Common myeloid progenitor, CD34-positive (primary cell): ENCODE measurements around the gene PLA2G2D.

Experiments
- CTCF ChIA-PET: fragments of 350-600 bp; sonication (Branson Sonifier 250); formaldehyde crosslinking; loops from one replicate; lab custom pipeline; 2021; ENCODE audit warnings: antibody characterized with exemption; lab: Charles Lee
- POLR2A ChIA-PET: fragments of 350-600 bp; sonication (Branson Sonifier 250); formaldehyde crosslinking; loops from one replicate; lab custom pipeline; 2021; ENCODE audit warnings: antibody characterized with exemption; lab: Charles Lee
- DNase-seq, 3 donors: peaks; one replicate each; pipeline versions ENCODE4 v3.0.0 to v3.0.0-alpha.2; 2013
- H3K27ac ChIP-seq, 2 experiments: 1 replicate in 1 of 2; 2 replicates in 1 of 2; pipeline ENCODE4 v1.7.0; 2013; ENCODE audit warnings: inconsistent platforms in 2 of 2, low read length in 2 of 2, mild to moderate bottlenecking in 2 of 2, low read depth in 1 of 2, moderate library complexity in 1 of 2; ENCODE audit not compliant: severe bottlenecking in 2 of 2, insufficient read depth in 1 of 2, poor library complexity in 1 of 2
- H3K27me3 ChIP-seq, 5 experiments: replicated peaks in 2 of 5; 1 replicate in 3 of 5; 2 replicates in 2 of 5; pipeline versions ENCODE4 v1.6.1 to v1.7.0; 2013; ENCODE audit warnings: low read length in 4 of 5, mild to moderate bottlenecking in 2 of 5, moderate library complexity in 2 of 5, inconsistent platforms in 1 of 5; ENCODE audit not compliant: insufficient read depth in 5 of 5, control insufficient read depth in 4 of 5
- H3K36me3 ChIP-seq, 4 experiments: 1 replicate in 2 of 4; 2 replicates in 2 of 4; pipeline versions ENCODE4 v1.6.1 to v1.7.0; 2013; ENCODE audit warnings: low read length in 3 of 4, control low read depth in 1 of 4, mild to moderate bottlenecking in 1 of 4; ENCODE audit not compliant: control insufficient read depth in 4 of 4, insufficient read depth in 4 of 4
- H3K4me1 ChIP-seq, 4 experiments: 1 replicate in 3 of 4; 2 replicates in 1 of 4; pipeline versions ENCODE4 v1.6.1 to v1.7.1; 2013; ENCODE audit warnings: low read length in 3 of 4, mild to moderate bottlenecking in 3 of 4, control low read depth in 1 of 4, inconsistent platforms in 1 of 4, moderate library complexity in 1 of 4; ENCODE audit not compliant: control insufficient read depth in 4 of 4, insufficient read depth in 4 of 4; ENCODE audit errors: control extremely low read depth in 1 of 4
- H3K4me3 ChIP-seq, 7 experiments: 1 replicate in 4 of 7; 2 replicates in 3 of 7; pipeline versions ENCODE4 v1.5.1 to v1.7.0; 2013; ENCODE audit warnings: mild to moderate bottlenecking in 7 of 7, low read length in 6 of 7, moderate library complexity in 6 of 7, inconsistent platforms in 2 of 7, low read depth in 2 of 7, control low read depth in 1 of 7; ENCODE audit not compliant: insufficient read depth in 4 of 7, control insufficient read depth in 1 of 7; ENCODE audit errors: extremely low read depth in 1 of 7
- H3K9me3 ChIP-seq, 5 experiments: 1 replicate in 4 of 5; 2 replicates in 1 of 5; pipeline versions ENCODE4 v1.6.1 to v1.7.1; 2013; ENCODE audit warnings: low read length in 4 of 5, mild to moderate bottlenecking in 2 of 5, inconsistent platforms in 1 of 5, low read depth in 1 of 5, moderate library complexity in 1 of 5; ENCODE audit not compliant: control insufficient read depth in 4 of 5, insufficient read depth in 2 of 5; ENCODE audit errors: control extremely low read depth in 1 of 5
- WGBS: methylation state at CpG from one replicate; pipeline ENCODE4 v1.1.5; 2013; ENCODE audit not compliant: insufficient coverage; 5-methylcytosine and 5-hydroxymethylcytosine counted together

PLA2G2D gene

DNA sequence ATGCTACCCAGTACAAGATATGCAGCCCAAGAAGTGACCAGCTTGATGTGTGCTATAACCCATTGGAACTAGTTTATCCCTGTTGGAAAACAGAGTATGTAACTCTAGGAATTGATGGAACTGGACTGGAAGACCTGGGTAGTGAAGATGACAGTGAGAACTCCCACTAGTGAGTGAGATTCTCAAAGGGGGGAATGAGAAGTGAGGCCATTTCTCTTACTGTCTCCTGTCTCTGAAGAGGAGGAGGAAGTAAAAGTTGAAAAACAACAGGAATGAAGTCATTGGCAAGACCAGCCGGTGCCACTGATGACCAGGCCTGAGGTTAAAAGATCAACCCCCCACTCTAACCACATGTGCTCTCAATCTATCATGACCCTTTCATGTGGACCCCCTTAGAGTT lies 40.7 kb upstream of the PLA2G2D start:
- no peaks in the 10 kb centered on the region for H3K36me3 ChIP-seq
- H3K27ac ChIP-seq, result no peak overlapping the region
- no peaks in the 10 kb centered on the region for H3K4me1 ChIP-seq
- ChIA-PET CTCF (no interaction called here), POLR2A (no interaction called here)
- H3K27me3 ChIP-seq, result peaks cover 0 to 4% (median 0%) of the 10 kb centered on the region in 5 experiments
- WGBS, result no CpG with 5 or more reads among the region's 1 CpG
- peaks cover 2 to 59% (median 39%) of the 10 kb centered on the region in 5 experiments for H3K9me3 ChIP-seq
- DNase-seq, result peak in 2 of 3 donors; percentile 37 to 44
- no peak overlapping the region for H3K4me3 ChIP-seq

DNA sequence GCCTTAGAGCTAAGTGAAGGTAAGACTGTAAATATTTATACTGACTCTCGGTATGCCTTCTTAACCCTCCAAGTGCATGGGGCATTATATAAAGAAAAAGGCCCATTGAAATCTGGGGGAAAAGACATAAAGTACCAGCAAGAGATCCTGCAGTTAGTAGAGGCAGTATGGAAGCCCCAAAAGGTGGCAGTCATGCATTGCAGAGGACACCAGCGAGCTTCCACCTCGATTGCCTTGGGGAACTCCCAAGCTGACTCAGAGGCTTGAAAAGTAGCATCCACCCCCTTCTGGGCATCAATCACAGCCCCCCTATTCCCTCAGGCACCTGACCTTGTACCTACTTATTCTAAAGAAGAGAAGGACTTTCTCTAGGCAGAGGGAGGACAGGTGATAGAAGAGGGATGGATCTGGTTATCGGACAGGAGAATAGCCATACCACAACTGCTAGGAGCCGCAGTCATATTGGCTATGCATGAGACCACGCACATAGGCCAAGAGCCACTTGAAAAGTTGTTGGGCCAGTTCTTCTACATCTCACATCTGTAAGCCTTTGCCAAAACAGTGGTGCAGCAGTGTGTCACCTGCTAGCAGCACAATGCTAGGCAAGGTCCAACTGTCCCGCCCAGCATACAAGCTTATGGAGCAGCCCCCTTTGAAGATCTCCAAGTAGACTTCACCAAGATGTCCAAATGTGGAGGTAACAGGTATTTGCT lies 39.2 kb upstream of the PLA2G2D start:
- 95% methylated on average over 3 of the region's 7 CpGs for WGBS
- Histone ChIP-seq H3K4me1 (peaks cover 0 to 8% (median 0%) of the 10 kb centered on the region in 4 experiments), H3K9me3 (peaks cover 2 to 50% (median 34%) of the 10 kb centered on the region in 5 experiments), H3K36me3 (no peaks in the 10 kb centered on the region), H3K27me3 (peaks cover 0 to 3% (median 0%) of the 10 kb centered on the region in 5 experiments), H3K4me3 (no peak overlapping the region), H3K27ac (no peak overlapping the region)
- DNase-seq, result no peak
- CTCF ChIA-PET, result interaction anchor here (1.0 kb wide), 2 partner anchors 10 to 57 kb away, joined by 3 read pairs; no protein-coding TSS in a partner anchor
- POLR2A ChIA-PET, result no interaction called here

DNA sequence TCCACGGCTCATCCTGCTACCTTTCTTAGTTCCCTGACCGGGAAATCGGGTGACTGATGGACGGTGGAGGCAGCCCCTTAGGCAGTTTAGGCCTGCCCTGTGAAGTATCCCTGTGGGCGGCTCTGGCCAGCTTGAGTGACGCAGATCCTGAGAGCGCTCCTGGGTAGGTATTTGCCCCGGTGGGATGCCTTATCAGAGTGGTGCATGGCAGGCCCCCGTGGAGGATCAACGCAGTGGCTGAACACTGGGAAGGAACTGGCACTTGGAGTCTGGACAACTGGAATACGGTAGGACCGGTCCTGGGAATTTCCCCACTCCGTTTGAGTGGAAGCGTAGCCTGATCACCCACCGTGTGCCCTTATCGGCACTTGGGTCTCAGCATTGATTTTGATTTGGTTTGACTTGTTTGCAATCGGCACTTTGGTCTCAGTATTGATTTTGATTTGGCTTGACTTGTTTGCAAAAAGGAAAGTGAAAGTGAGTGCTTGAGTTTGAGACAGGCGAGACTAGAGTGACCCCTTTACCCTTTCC lies 35.0 kb upstream of the PLA2G2D start:
- CTCF ChIA-PET, result interaction anchor here (0.7 to 2.7 kb wide), 5 partner anchors 9 to 235 kb away, joined by 3 to 9 read pairs (median 8); no protein-coding TSS in a partner anchor
- POLR2A ChIA-PET, result no interaction called here
- no peak overlapping the region for H3K4me3 ChIP-seq
- no peak overlapping the region for H3K27ac ChIP-seq
- H3K36me3 ChIP-seq, result no peaks in the 10 kb centered on the region
- 93% methylated on average over 15 of the region's 18 CpGs for whole genome bisulfite sequencing
- DNase-seq, result no peak
- H3K9me3 ChIP-seq, result peaks cover 0 to 20% (median 10%) of the 10 kb centered on the region in 5 experiments
- H3K4me1 ChIP-seq, result peaks cover 0 to 24% (median 13%) of the 10 kb centered on the region in 4 experiments
- peaks cover 0 to 7% (median 0%) of the 10 kb centered on the region in 5 experiments for H3K27me3 ChIP-seq

DNA sequence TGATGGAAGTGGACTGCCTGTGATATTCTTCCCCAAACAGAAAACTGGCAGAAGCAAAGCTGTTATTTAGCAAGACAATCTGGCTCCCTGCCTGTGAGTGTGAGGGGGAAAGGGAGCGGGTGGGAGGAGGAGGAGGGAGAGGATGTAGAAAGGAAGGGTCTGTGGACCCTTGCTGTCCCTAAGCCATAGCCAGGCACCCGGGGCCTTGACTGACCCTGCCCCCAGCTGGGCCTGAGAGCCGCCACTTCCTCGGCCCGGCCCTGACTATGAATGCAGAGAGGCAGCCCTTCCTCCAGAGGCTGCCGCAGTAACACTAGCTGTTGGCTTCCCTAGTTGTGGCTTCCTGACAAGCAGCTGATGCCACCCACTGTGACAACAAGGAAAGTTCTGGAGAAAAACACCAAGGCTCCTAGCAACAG lies 33.7 kb upstream of the PLA2G2D start:
- peaks cover 0 to 7% (median 3%) of the 10 kb centered on the region in 5 experiments for H3K9me3 ChIP-seq
- no peaks in the 10 kb centered on the region for H3K36me3 ChIP-seq
- peaks cover 0 to 24% (median 13%) of the 10 kb centered on the region in 4 experiments for H3K4me1 ChIP-seq
- DNase-seq, result peak in 2 of 3 donors; percentile 55 to 72
- 51% methylated on average over 6 of the region's 6 CpGs for WGBS
- ChIA-PET POLR2A (interaction anchor here (1.1 kb wide), 1 partner anchor 232 kb away, joined by 4 read pairs; no protein-coding TSS in a partner anchor), CTCF (interaction anchor here (0.6 to 2.7 kb wide), 10 partner anchors 9 to 341 kb away, joined by 3 to 11 read pairs (median 6); no protein-coding TSS in a partner anchor)
- H3K27ac ChIP-seq, result no peak overlapping the region
- H3K4me3 ChIP-seq, result no peak overlapping the region
- peaks cover 0 to 7% (median 0%) of the 10 kb centered on the region in 5 experiments for H3K27me3 ChIP-seq

DNA sequence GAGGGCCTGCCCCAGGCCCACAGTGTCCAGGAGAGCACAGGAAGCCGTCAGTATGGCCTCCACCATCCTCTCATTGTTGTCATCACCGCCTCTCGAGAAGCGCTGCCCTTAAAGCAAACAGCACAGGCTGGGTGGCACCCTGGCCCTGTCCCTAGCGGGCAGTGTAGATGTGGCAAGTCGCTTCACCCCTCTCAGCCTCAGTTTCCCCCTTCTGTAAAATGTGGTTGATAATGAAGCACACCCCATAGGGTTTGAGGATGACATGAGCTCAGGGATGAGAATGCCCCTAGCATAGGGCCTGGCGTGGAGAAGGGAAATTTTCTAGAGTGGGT lies 33.2 kb upstream of the PLA2G2D start:
- Histone ChIP-seq H3K9me3 (peaks cover 0 to 5% (median 0%) of the 10 kb centered on the region in 5 experiments), H3K36me3 (no peaks in the 10 kb centered on the region), H3K27me3 (peaks cover 0 to 7% (median 0%) of the 10 kb centered on the region in 5 experiments), H3K4me3 (peak overlapping the region in 1 of 7 experiments; percentile 57), H3K4me1 (peaks cover 0 to 24% (median 13%) of the 10 kb centered on the region in 4 experiments), H3K27ac (no peak overlapping the region)
- ChIA-PET CTCF (interaction anchor here (0.6 to 2.7 kb wide), 13 partner anchors 9 to 342 kb away, joined by 3 to 11 read pairs (median 4); no protein-coding TSS in a partner anchor), POLR2A (interaction anchor here (1.1 kb wide), 1 partner anchor 232 kb away, joined by 4 read pairs; no protein-coding TSS in a partner anchor)
- no peak for DNase-seq
- whole genome bisulfite sequencing, result 50% methylated on average over 2 of the region's 7 CpGs

DNA sequence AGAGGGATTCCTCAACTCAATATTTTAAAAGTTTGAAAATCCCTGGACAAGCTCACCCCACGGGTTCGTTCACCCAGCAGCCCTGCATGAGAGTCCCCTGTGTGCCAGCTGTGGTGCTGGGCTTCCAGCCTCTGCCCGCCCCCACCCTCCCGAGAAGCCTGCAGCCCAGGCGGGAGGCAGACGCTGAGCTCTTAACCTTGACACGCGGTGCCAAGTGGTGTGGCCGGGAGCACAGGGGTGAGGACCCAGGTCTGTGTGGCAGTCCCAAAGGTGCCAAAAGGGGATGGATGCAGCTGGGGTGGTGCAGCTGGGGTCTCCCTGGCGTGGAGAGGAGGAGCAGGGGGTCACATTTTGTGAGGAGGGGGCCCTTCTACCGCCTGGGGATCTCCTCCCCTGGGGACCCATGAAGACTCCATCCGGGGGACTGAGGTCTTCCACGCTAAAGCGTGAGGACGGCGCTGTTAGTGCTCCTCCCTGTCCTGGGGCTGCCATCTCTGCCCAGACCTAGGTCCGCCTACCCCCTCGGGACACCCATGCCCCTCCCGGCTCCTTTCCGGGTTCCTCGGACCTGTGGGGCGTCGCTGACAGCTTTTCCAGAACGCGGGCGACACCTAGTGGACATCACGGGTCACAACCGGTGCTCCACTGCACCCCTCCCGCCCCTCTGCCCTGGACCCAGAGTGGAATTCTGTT lies 32.7 kb upstream of the PLA2G2D start:
- WGBS, result 3% methylated on average over 24 of the region's 29 CpGs

More for the DNA sequence above, 32.7 kb upstream of the PLA2G2D start:
- H3K27ac ChIP-seq, result no peak overlapping the region
- CTCF ChIA-PET, result interaction anchor here (0.7 to 2.4 kb wide), 13 partner anchors 8 to 342 kb away, joined by 3 to 10 read pairs (median 3); no protein-coding TSS in a partner anchor
- POLR2A ChIA-PET, result interaction anchor here (1.1 kb wide), 1 partner anchor 231 kb away, joined by 4 read pairs; no protein-coding TSS in a partner anchor
- peaks cover 0 to under 1% (median 0%) of the 10 kb centered on the region in 5 experiments for H3K9me3 ChIP-seq
- peaks cover 0 to 7% (median 0%) of the 10 kb centered on the region in 5 experiments for H3K27me3 ChIP-seq
- H3K4me3 ChIP-seq, result peak overlapping the region in 5 of 7 experiments; percentile 25 to 75 (median 57)
- peaks cover 0 to 24% (median 13%) of the 10 kb centered on the region in 4 experiments for H3K4me1 ChIP-seq
- no peaks in the 10 kb centered on the region for H3K36me3 ChIP-seq
- peak; percentile 60 to 71 (median 69) for DNase-seq
